Astrocyte (in vitro differentiated cells and primary cell): ENCODE data around the gene PACRGL. TPM values are rescaled to one million over a fixed set of nuclear protein-coding genes. Genes with fewer than 3 reads are reported as not detected.

ENCODE experiments used
- DNase-seq: peaks from one replicate; pipeline ENCODE4 v3.0.0-alpha.2; 2010; ENCODE audit warnings: low read depth
- FAIRE-seq: peaks from 2 replicates; lab custom pipeline; 2011; peaks lifted over from hg19 to GRCh38; lab: Jason Lieb, UNC
- H2AFZ ChIP-seq: 2 replicates; pipeline ENCODE4 v1.6.0; 2012; ENCODE audit warnings: low read depth, low read length, inconsistent platforms
- H3K27ac ChIP-seq: 2 replicates; pipeline ENCODE4 v1.5.1; 2011; ENCODE audit warnings: low read depth, low read length, inconsistent platforms
- H3K27me3 ChIP-seq: 2 replicates; pipeline ENCODE4 v1.6.0; 2011; ENCODE audit warnings: low read length, inconsistent platforms; ENCODE audit not compliant: insufficient read depth
- H3K36me3 ChIP-seq: 2 replicates; pipeline ENCODE4 v1.5.1; 2011; ENCODE audit warnings: low read length, inconsistent platforms; ENCODE audit not compliant: insufficient read depth
- H3K4me1 ChIP-seq: 2 replicates; pipeline ENCODE4 v1.5.1; 2011; ENCODE audit warnings: low read length, inconsistent platforms; ENCODE audit not compliant: insufficient read depth
- H3K4me2 ChIP-seq: 2 replicates; pipeline ENCODE4 v1.6.0; 2012; ENCODE audit warnings: low read length, inconsistent platforms
- H3K4me3 ChIP-seq: 2 replicates; pipeline ENCODE4 v1.5.1; 2011; ENCODE audit warnings: low read depth, mild to moderate bottlenecking, low read length, inconsistent platforms; ENCODE audit not compliant: insufficient read depth
- H3K79me2 ChIP-seq: 2 replicates; pipeline ENCODE4 v1.6.0; 2012; ENCODE audit warnings: mild to moderate bottlenecking, low read length, inconsistent platforms; ENCODE audit not compliant: insufficient read depth
- H3K9ac ChIP-seq: 2 replicates; pipeline ENCODE4 v1.6.0; 2012; ENCODE audit warnings: mild to moderate bottlenecking, low read length, inconsistent platforms
- H3K9me3 ChIP-seq: 2 replicates; pipeline ENCODE4 v1.5.1; 2012; ENCODE audit warnings: low read depth, mild to moderate bottlenecking, low read length, inconsistent platforms; ENCODE audit not compliant: insufficient read depth
- H4K20me1 ChIP-seq: 2 replicates; pipeline ENCODE4 v1.6.0; 2012; ENCODE audit warnings: low read length, inconsistent platforms; ENCODE audit not compliant: insufficient read depth
- H3K27ac Mint-ChIP-seq: one replicate; pipeline ENCODE4 v1.8.0; 2021; ENCODE audit warnings: mild to moderate bottlenecking, mixed read lengths; ENCODE audit not compliant: unreplicated experiment
- H3K27me3 Mint-ChIP-seq: one replicate; pipeline ENCODE4 v1.8.0; 2021; ENCODE audit warnings: low read depth, mixed read lengths; ENCODE audit not compliant: unreplicated experiment
- H3K36me3 Mint-ChIP-seq: one replicate; pipeline ENCODE4 v1.8.0; 2021; ENCODE audit warnings: low read depth, mixed read lengths; ENCODE audit not compliant: unreplicated experiment
- H3K4me1 Mint-ChIP-seq: one replicate; pipeline ENCODE4 v1.8.0; 2021; ENCODE audit warnings: low read depth, mixed read lengths; ENCODE audit not compliant: unreplicated experiment
- H3K4me3 Mint-ChIP-seq: one replicate; pipeline ENCODE4 v1.8.0; 2021; ENCODE audit warnings: mild to moderate bottlenecking, moderate library complexity, mixed read lengths; ENCODE audit not compliant: unreplicated experiment
- H3K9me3 Mint-ChIP-seq: one replicate; pipeline ENCODE4 v1.8.0; 2021; ENCODE audit warnings: mild to moderate bottlenecking, mixed read lengths; ENCODE audit not compliant: unreplicated experiment
- EZH2 ChIP-seq: IDR thresholded peaks from 2 replicates; pipeline ENCODE4 v1.6.1; 2012; ENCODE audit warnings: mild to moderate bottlenecking, low read length, inconsistent platforms; ENCODE audit not compliant: insufficient read depth
- total RNA-seq: library from RNA; stranded (reverse); gene quantifications from 2 replicates; pipeline ENCODE4 v1.2.1, GENCODE V29; 2021
- TF ChIP-seq, protein P1 (sequence below): IDR thresholded peaks from 2 replicates; pipeline ENCODE4 v1.5.1; 2011; ENCODE audit warnings: low read depth, mild to moderate bottlenecking, inconsistent platforms, low read length, moderate library complexity; ENCODE audit not compliant: insufficient read depth

PACRGL gene
- total RNA-seq, 1 donor from 2014 or later = 12.3 TPM

GRCh38 chr4:20698382-20698781 is 1.9 kb upstream of the PACRGL start:
- Histone ChIP-seq H3K9me3 (no peaks in the 10 kb centered on the region), H3K4me2 (no peak overlapping the region), H3K36me3 (no peaks in the 10 kb centered on the region), H2AFZ (no peak overlapping the region), H3K27ac (no peak overlapping the region), H4K20me1 (no peaks in the 10 kb centered on the region), H3K27me3 (no peaks in the 10 kb centered on the region), H3K9ac (no peak overlapping the region), H3K4me3 (no peak overlapping the region), H3K79me2 (peaks cover 27% of the 10 kb centered on the region), H3K4me1 (peaks cover 13% of the 10 kb centered on the region)
- Mint-ChIP-seq H3K4me1 (peaks cover 8% of the 10 kb centered on the region), H3K36me3 (no peaks in the 10 kb centered on the region), H3K9me3 (no peaks in the 10 kb centered on the region), H3K27ac (no peak overlapping the region), H3K27me3 (no peaks in the 10 kb centered on the region), H3K4me3 (no peak overlapping the region)
- TF ChIP-seq EZH2 = no peak
- DNase-seq (no peak), FAIRE-seq (no peak)

DNA sequence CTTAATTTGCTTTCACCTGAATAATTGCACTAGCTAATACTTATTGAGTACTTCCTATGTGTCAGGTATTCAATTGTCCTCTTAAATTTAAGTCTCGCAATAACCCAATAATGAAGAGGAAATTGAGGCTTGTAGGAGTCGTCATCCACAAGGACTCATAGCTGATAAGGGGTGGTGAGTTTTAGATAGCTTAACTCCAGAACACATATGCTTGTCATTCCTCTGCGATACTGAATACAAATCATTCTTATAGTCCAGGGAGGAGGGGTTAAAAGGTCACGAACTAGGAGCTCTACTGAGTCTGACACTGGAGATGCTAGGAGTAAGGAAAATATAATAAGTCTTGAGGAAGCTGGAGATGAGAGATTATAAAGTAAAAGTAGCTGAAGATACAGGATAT is 1.4 kb upstream of the PACRGL start:
- Histone ChIP-seq H2AFZ (no peak overlapping the region), H3K4me2 (no peak overlapping the region), H3K27ac (no peak overlapping the region), H3K4me1 (peaks cover 13% of the 10 kb centered on the region), H3K36me3 (no peaks in the 10 kb centered on the region), H3K9ac (no peak overlapping the region), H3K27me3 (no peaks in the 10 kb centered on the region), H3K4me3 (no peak overlapping the region), H3K79me2 (peaks cover 27% of the 10 kb centered on the region), H3K9me3 (no peaks in the 10 kb centered on the region), H4K20me1 (no peaks in the 10 kb centered on the region)
- DNase-seq (no peak), FAIRE-seq (no peak)
- H3K9me3 Mint-ChIP-seq = no peaks in the 10 kb centered on the region
- no peak overlapping the region for H3K4me3 Mint-ChIP-seq
- H3K36me3 Mint-ChIP-seq = no peaks in the 10 kb centered on the region
- H3K27me3 Mint-ChIP-seq = no peaks in the 10 kb centered on the region
- H3K27ac Mint-ChIP-seq = no peak overlapping the region
- no peak for TF ChIP-seq EZH2
- TF ChIP-seq, protein P1, sequence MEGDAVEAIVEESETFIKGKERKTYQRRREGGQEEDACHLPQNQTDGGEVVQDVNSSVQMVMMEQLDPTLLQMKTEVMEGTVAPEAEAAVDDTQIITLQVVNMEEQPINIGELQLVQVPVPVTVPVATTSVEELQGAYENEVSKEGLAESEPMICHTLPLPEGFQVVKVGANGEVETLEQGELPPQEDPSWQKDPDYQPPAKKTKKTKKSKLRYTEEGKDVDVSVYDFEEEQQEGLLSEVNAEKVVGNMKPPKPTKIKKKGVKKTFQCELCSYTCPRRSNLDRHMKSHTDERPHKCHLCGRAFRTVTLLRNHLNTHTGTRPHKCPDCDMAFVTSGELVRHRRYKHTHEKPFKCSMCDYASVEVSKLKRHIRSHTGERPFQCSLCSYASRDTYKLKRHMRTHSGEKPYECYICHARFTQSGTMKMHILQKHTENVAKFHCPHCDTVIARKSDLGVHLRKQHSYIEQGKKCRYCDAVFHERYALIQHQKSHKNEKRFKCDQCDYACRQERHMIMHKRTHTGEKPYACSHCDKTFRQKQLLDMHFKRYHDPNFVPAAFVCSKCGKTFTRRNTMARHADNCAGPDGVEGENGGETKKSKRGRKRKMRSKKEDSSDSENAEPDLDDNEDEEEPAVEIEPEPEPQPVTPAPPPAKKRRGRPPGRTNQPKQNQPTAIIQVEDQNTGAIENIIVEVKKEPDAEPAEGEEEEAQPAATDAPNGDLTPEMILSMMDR = no peak
- H3K4me1 Mint-ChIP-seq = peaks cover 8% of the 10 kb centered on the region

- Histone ChIP-seq H4K20me1 (no peaks in the 10 kb centered on the region), H3K79me2 (no peaks in the 10 kb centered on the region), H3K36me3 (peaks cover 10% of the 10 kb centered on the region), H2AFZ (no peak overlapping the region), H3K4me3 (no peak overlapping the region), H3K4me2 (no peak overlapping the region), H3K9ac (no peak overlapping the region), H3K4me1 (no peaks in the 10 kb centered on the region), H3K9me3 (no peaks in the 10 kb centered on the region), H3K27ac (no peak overlapping the region), H3K27me3 (no peaks in the 10 kb centered on the region)
- no peak for FAIRE-seq
- Mint-ChIP-seq H3K9me3 (peaks cover 2% of the 10 kb centered on the region), H3K4me1 (no peaks in the 10 kb centered on the region), H3K36me3 (peaks cover 6% of the 10 kb centered on the region), H3K4me3 (no peak overlapping the region), H3K27ac (no peak overlapping the region), H3K27me3 (no peaks in the 10 kb centered on the region)
- TF ChIP-seq, protein P1 = no peak
- TF ChIP-seq EZH2 = no peak
- DNase-seq = no peak
Measured at GRCh38 chr4:20711335-20711734, 11.1 kb downstream of the PACRGL start.
